ENCODE data around the gene DBF4B.
"Not testable (repeated sequence)": the region's sequence is repeated elsewhere in the genome, so short reads cannot be mapped to it uniquely, and the experiment has no call there.

Gene DBF4B

GRCh38 chr17:44708401-44709263 lies at the start of gene DBF4B:
Gene DBF4B, plus strand, starts transcription at chr17:44708665. Its CDS starts 156 bp downstream, at chr17:44708821.
- peak; percentile 94 for DNase-seq

GRCh38 chr17:44661835-44662234 lies 46.6 kb upstream of the DBF4B start:
- DNase-seq: no peak

GRCh38 chr17:44663095-44663494 lies 45.4 kb upstream of the DBF4B start:
- DNase-seq: no peak

- no peak for DNase-seq
These were observed 43.6 kb upstream of the DBF4B start for GRCh38 chr17:44664867-44665266.

- no peak for DNase-seq
These were observed 42.5 kb upstream of the DBF4B start for GRCh38 chr17:44666006-44666405.

GRCh38 chr17:44672479-44673093 lies 35.9 kb upstream of the DBF4B start:
- peak; percentile 46 for DNase-seq

GRCh38 chr17:44673893-44674292 lies 34.6 kb upstream of the DBF4B start:
- DNase-seq: no peak

GRCh38 chr17:44677136-44677535 lies 31.3 kb upstream of the DBF4B start:
- DNase-seq: peak; percentile 58

- not testable (repeated sequence) for DNase-seq
These were observed 25.2 kb upstream of the DBF4B start for GRCh38 chr17:44683303-44683702.

- no peak for DNase-seq
These were observed 20.7 kb upstream of the DBF4B start for GRCh38 chr17:44687756-44688155.

GRCh38 chr17:44688200-44688599 lies 20.3 kb upstream of the DBF4B start:
- DNase-seq: no peak

- no peak for DNase-seq
These were observed 19.6 kb upstream of the DBF4B start for GRCh38 chr17:44688675-44689476.

- peak; percentile 93 for DNase-seq
These were observed 18.8 kb upstream of the DBF4B start, which contains the start of gene CCDC43 for GRCh38 chr17:44689477-44690217. Gene CCDC43, minus strand, starts transcription at chr17:44689776. Its CDS starts 23 bp downstream, at chr17:44689753.

- peak; percentile 15 for DNase-seq
These were observed 17.6 kb upstream of the DBF4B start for GRCh38 chr17:44690746-44691306.

GRCh38 chr17:44693609-44694008 lies 14.9 kb upstream of the DBF4B start:
- DNase-seq: no peak

GRCh38 chr17:44700288-44700687 lies 8.2 kb upstream of the DBF4B start:
- DNase-seq: not testable (repeated sequence)

- no peak for DNase-seq
These were observed 587 bp upstream of the DBF4B start for GRCh38 chr17:44707755-44708400.

- DNase-seq: no peak
These were observed 11.0 kb downstream of the DBF4B start for GRCh38 chr17:44719444-44719843.

GRCh38 chr17:44722254-44722653 lies 13.8 kb downstream of the DBF4B start:
- no peak for DNase-seq

GRCh38 chr17:44726121-44726520 lies 17.7 kb downstream of the DBF4B start:
- not testable (repeated sequence) for DNase-seq

GRCh38 chr17:44733753-44734152 lies 25.3 kb downstream of the DBF4B start:
- no peak for DNase-seq

GRCh38 chr17:44734272-44734671 lies 25.8 kb downstream of the DBF4B start:
- DNase-seq: no peak

Data from fibroblast of skin of right quadriceps (primary cell).